Measurements from ENCODE around the gene CTSD.

CTSD gene

DNA sequence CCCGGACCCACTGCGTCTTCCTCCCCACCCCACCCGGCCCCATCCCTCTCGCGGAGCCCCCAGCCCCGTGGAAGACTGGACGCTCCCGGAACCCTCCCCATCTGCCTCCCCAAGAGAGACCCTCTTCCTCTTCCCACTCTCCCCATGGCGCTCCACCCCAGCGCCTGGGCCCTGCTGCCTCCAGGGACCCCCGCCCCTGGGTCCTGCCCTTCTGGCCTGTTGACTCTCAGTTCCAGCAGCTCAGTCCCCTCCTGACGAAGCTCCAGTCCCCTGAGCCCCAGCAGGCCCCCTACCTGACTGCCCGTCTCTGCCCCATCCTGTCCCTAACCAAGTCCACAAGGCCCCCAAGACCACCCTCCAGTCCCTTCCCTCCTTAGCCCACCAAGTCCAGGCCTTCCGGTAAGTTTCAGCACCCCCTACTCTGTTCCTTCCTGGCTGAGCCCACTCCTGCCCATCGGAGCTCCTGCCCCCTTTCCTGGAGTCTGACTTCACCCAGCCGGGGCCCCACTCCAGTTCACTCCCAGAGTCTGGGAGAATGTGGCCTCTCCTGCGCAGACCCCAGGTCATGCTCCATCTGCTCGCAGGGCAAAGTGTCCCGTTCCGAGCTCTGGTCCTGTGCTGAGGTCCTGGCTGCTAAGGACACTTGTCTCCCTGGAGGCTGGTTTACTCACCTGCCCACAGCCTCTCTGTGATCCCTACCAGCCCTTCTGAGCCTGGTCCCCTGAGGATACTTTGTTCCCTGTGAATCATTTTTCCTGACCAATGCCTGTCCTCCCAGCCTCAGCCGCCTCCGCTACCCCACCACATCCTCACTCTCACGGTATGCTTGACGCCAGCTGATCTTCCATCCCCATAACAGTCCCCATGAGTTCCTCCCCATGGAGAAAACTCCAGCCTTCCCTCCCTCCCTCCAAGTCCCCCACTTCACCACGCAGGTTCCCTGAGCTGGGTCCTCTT is 14.1 kb downstream of the CTSD start:
- peaks cover 2% of the 10 kb centered on the region for H3K36me3 Mint-ChIP-seq (ENCODE audit: low read depth)
- no peak overlapping the region for H3K4me3 Mint-ChIP-seq
- peaks cover 17% of the 10 kb centered on the region for H3K27me3 Mint-ChIP-seq (ENCODE audit: low read depth)
- no peak overlapping the region for H3K27ac Mint-ChIP-seq
- H3K4me1 Mint-ChIP-seq (ENCODE audit: low read depth) = peaks cover 9% of the 10 kb centered on the region
- H3K9me3 Mint-ChIP-seq = peaks cover 10% of the 10 kb centered on the region

GRCh38 chr11:1748636-1749394 is 14.9 kb downstream of the CTSD start:
- H3K9me3 Mint-ChIP-seq = peaks cover 10% of the 10 kb centered on the region
- H3K36me3 Mint-ChIP-seq (ENCODE audit: low read depth) = peaks cover 2% of the 10 kb centered on the region
- no peak overlapping the region for H3K4me3 Mint-ChIP-seq
- H3K27me3 Mint-ChIP-seq (ENCODE audit: low read depth) = peaks cover 17% of the 10 kb centered on the region
- H3K27ac Mint-ChIP-seq = no peak overlapping the region
- peaks cover 9% of the 10 kb centered on the region for H3K4me1 Mint-ChIP-seq (ENCODE audit: low read depth)

GRCh38 chr11:1747753-1748635 is 15.7 kb downstream of the CTSD start:
- H3K4me1 Mint-ChIP-seq (ENCODE audit: low read depth) = peaks cover 9% of the 10 kb centered on the region
- no peak overlapping the region for H3K27ac Mint-ChIP-seq
- peaks cover 10% of the 10 kb centered on the region for H3K9me3 Mint-ChIP-seq
- no peak overlapping the region for H3K4me3 Mint-ChIP-seq
- peaks cover under 1% of the 10 kb centered on the region for H3K36me3 Mint-ChIP-seq (ENCODE audit: low read depth)
- H3K27me3 Mint-ChIP-seq (ENCODE audit: low read depth) = peaks cover 17% of the 10 kb centered on the region

DNA sequence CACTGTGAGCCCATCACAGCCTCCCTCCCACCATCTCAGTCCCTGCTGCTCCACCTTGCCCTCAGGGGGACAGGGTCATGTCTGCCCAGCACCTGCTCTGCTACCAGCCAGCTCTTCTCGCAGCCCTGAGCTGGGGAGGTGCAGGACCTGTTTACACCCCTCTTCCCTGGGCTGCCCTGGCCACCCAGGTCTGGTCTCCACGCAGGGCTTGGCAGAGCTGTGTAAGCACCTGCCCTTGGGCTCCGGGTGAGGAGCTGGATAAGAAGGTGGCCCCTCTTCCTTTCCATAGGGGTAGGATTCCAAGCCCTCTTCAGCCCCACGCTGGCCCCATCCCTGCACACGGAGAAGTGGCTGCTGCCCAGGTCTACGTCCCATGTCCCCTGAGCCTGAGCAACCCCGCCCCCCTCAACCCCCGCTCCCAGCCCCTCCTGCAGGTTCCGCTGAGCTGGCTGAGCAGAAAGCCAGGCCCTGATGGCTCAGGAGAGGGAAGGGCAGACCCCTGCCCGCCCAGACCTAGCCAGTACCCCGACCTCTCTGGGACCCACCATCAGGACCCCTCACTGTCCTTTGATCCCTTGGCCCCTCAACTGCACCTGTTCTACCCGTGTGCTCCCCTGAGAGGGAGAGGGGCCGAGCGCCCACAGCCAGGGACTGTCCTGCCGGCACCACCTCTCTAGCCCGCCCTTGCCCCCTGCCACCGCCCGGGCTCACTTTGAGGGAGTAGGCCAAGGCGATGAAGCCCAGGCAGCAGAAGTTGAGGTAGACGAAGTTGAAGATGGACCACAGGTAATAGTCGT is 16.6 kb downstream of the CTSD start:
- H3K9me3 Mint-ChIP-seq = peaks cover 10% of the 10 kb centered on the region

GRCh38 chr11:1746511-1746931 is 17.2 kb downstream of the CTSD start:
- peaks cover 17% of the 10 kb centered on the region for H3K27me3 Mint-ChIP-seq (ENCODE audit: low read depth)
- no peaks in the 10 kb centered on the region for H3K36me3 Mint-ChIP-seq (ENCODE audit: low read depth)

More for the DNA sequence above, 16.6 kb downstream of the CTSD start:
- H3K36me3 Mint-ChIP-seq (ENCODE audit: low read depth) = no peaks in the 10 kb centered on the region
- H3K27ac Mint-ChIP-seq = no peak overlapping the region
- peaks cover 9% of the 10 kb centered on the region for H3K4me1 Mint-ChIP-seq (ENCODE audit: low read depth)
- H3K4me3 Mint-ChIP-seq = no peak overlapping the region
- peaks cover 17% of the 10 kb centered on the region for H3K27me3 Mint-ChIP-seq (ENCODE audit: low read depth)

GRCh38 chr11:1745701-1746320 is 17.9 kb downstream of the CTSD start:
- peaks cover 10% of the 10 kb centered on the region for H3K9me3 Mint-ChIP-seq
- no peaks in the 10 kb centered on the region for H3K36me3 Mint-ChIP-seq (ENCODE audit: low read depth)
- no peak overlapping the region for H3K4me3 Mint-ChIP-seq
- peaks cover 9% of the 10 kb centered on the region for H3K4me1 Mint-ChIP-seq (ENCODE audit: low read depth)
- H3K27ac Mint-ChIP-seq = no peak overlapping the region
- H3K27me3 Mint-ChIP-seq (ENCODE audit: low read depth) = peaks cover 17% of the 10 kb centered on the region

More at GRCh38 chr11:1746511-1746931, 17.2 kb downstream of the CTSD start:
- Mint-ChIP-seq H3K4me1 (ENCODE audit: low read depth) (peaks cover 9% of the 10 kb centered on the region), H3K4me3 (no peak overlapping the region), H3K9me3 (peaks cover 10% of the 10 kb centered on the region), H3K27ac (no peak overlapping the region)

- H3K9me3 Mint-ChIP-seq = peaks cover 10% of the 10 kb centered on the region
- peaks cover 11% of the 10 kb centered on the region for H3K27me3 Mint-ChIP-seq (ENCODE audit: low read depth)
- no peak overlapping the region for H3K27ac Mint-ChIP-seq
- no peaks in the 10 kb centered on the region for H3K36me3 Mint-ChIP-seq (ENCODE audit: low read depth)
- H3K4me3 Mint-ChIP-seq = no peak overlapping the region
- H3K4me1 Mint-ChIP-seq (ENCODE audit: low read depth) = peaks cover 7% of the 10 kb centered on the region
Observed at GRCh38 chr11:1744891-1745700, 18.6 kb downstream of the CTSD start.

DNA sequence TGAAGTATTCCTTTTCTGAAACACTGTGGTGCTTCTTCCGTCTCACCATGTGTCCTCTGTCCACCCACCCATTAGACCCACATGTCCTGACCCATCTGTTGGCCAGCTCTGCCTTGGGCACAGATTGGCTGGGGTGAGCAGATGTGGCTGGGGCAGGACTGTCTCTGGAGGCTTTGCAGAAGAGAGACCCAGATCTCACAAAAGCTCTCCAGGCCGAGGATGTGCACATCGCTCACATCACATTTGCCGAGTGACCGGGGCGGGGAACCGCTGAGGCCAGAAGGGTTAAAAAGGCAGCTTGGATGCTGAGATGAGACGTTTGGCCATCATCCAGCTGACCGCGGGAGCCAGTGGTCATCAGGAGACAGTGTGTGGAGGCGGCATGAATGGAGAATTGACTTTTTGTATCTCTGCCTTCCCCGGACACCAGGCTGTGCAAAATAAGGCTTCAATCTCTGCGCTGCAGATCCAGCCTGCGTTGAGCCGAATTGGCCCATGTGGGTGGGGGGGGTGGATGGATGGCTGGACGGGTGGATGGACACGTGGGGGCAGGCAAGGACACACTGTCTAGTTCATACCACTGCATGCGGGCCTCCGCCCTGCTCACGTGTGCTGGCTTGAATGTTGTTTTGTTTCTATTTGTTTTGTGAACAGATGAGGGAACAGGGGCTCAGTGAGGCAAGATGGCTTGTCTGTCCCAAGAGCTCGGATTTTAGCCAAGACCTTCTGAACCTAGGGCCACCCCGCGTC is 19.4 kb downstream of the CTSD start:
- Mint-ChIP-seq H3K4me3 (no peak overlapping the region), H3K9me3 (peaks cover 10% of the 10 kb centered on the region), H3K4me1 (ENCODE audit: low read depth) (no peaks in the 10 kb centered on the region), H3K36me3 (ENCODE audit: low read depth) (no peaks in the 10 kb centered on the region), H3K27ac (no peak overlapping the region), H3K27me3 (ENCODE audit: low read depth) (peaks cover 7% of the 10 kb centered on the region)

- H3K9me3 Mint-ChIP-seq = peaks cover 10% of the 10 kb centered on the region
- H3K27ac Mint-ChIP-seq = no peak overlapping the region
- H3K4me3 Mint-ChIP-seq = no peak overlapping the region
- H3K4me1 Mint-ChIP-seq (ENCODE audit: low read depth) = no peaks in the 10 kb centered on the region
- H3K27me3 Mint-ChIP-seq (ENCODE audit: low read depth) = peaks cover 10% of the 10 kb centered on the region
- no peaks in the 10 kb centered on the region for H3K36me3 Mint-ChIP-seq (ENCODE audit: low read depth)
Observed at GRCh38 chr11:1743585-1744136, 20.1 kb downstream of the CTSD start.

DNA sequence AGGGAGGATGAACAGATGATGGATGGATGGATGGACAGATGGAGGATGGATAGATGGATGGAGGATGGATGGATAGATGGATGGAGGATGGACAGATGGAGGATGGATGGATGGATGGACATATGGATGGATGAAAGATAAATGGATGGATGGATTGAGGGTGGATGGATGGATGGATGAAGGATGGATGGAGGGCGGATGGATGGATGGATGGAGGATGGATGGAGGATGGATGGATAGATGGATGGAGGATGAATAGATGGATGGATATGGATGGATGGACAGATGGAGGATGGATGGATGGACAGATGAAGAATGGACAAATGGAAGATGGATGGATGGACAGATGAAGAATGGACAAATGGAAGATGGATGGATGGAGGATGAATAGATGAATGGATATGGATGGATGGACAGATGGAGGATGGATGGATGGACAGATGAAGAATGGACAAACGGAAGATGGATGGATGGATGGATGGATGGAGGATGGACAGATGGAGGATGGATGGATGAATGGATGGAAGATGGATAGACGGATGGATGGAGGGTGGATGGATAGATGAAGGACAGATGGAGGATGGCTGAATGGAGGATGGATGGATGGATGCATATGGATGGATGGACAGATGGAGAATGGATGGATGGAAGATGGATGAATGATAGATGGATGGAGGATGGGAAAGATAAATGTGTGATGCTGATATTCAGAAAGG is 20.7 kb downstream of the CTSD start:
- no peaks in the 10 kb centered on the region for H3K4me1 Mint-ChIP-seq (ENCODE audit: low read depth)
- H3K9me3 Mint-ChIP-seq = peaks cover 15% of the 10 kb centered on the region
- H3K27ac Mint-ChIP-seq = no peak overlapping the region
- peaks cover 7% of the 10 kb centered on the region for H3K27me3 Mint-ChIP-seq (ENCODE audit: low read depth)
- no peaks in the 10 kb centered on the region for H3K36me3 Mint-ChIP-seq (ENCODE audit: low read depth)
- no peak overlapping the region for H3K4me3 Mint-ChIP-seq

DNA sequence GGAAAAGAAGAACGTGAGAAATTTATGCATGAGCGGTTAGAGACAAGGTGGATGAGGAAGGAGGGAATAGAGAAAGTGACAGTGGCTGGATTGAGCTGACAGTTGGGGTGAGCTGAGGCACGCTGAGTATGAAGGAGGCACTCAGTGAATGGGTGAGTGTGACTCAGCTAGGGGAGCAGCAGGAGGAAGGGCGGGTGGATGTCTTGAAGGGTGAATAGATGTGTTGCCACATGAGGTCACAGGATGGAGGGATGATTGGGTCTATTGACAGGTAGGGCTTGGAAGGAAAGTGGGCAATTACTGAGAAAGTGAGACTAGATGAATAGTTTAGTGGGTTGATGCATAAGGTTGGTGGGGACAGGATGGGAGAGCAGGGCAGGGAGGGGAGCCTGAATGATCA is 21.4 kb downstream of the CTSD start:
- no peaks in the 10 kb centered on the region for H3K4me1 Mint-ChIP-seq (ENCODE audit: low read depth)
- H3K36me3 Mint-ChIP-seq (ENCODE audit: low read depth) = no peaks in the 10 kb centered on the region

More for the DNA sequence above, 21.4 kb downstream of the CTSD start:
- Mint-ChIP-seq H3K9me3 (peaks cover 21% of the 10 kb centered on the region), H3K27me3 (ENCODE audit: low read depth) (peaks cover 7% of the 10 kb centered on the region), H3K4me3 (no peak overlapping the region), H3K27ac (no peak overlapping the region)
